OCI-LY3 (cell line): ENCODE results near the gene NTRK2.

Experiments used
- CTCF ChIP-seq: fragments of 200-600, 300-600 bp; sonication (generic); IDR thresholded peaks from 2 replicates; pipeline ENCODE4 v1.5.1; 2014; ENCODE audit warnings: antibody characterized with exemption, low read length, low read depth
- EZH2phosphoT487 ChIP-seq: fragments of 200-600 bp; shearing (Covaris generic); IDR thresholded peaks from 2 replicates; pipeline ENCODE4 v1.6.1; 2018; ENCODE audit warnings: antibody characterized with exemption, mixed run types, low read depth

GRCh38 chr9:84846906-84847305, 177.4 kb downstream of the NTRK2 start:
- no peak for TF ChIP-seq CTCF
- TF ChIP-seq EZH2phosphoT487, result no peak
